Esophagus (tissue), 2 donors: Measurements from ENCODE around the gene EGLN1. TPM values are rescaled to one million over a fixed set of nuclear protein-coding genes. Genes with fewer than 3 reads are reported as not detected.

Experiments
- H3K27ac ChIP-seq, 2 donors: one replicate each; pipeline ENCODE4 v1.5.1; 2013; ENCODE audit warnings: low read depth in 2 of 2, mild to moderate bottlenecking in 2 of 2, inconsistent platforms in 1 of 2, low read length in 1 of 2, moderate library complexity in 1 of 2
- H3K27me3 ChIP-seq, 2 donors: one replicate each; pipeline ENCODE4 v1.6.1; 2013; ENCODE audit warnings: low read length in 2 of 2, control low read depth in 1 of 2, mild to moderate bottlenecking in 1 of 2; ENCODE audit not compliant: insufficient read depth in 2 of 2, control insufficient read depth in 1 of 2
- H3K36me3 ChIP-seq, 2 donors: one replicate each; pipeline ENCODE4 v1.6.1; 2013; ENCODE audit warnings: low read length in 1 of 2; ENCODE audit not compliant: control insufficient read depth in 2 of 2, insufficient read depth in 2 of 2
- H3K4me1 ChIP-seq, 2 donors: one replicate each; pipeline ENCODE4 v1.6.1; 2013; ENCODE audit warnings: low read length in 1 of 2; ENCODE audit not compliant: control insufficient read depth in 2 of 2, insufficient read depth in 2 of 2
- H3K4me3 ChIP-seq, 2 donors: one replicate each; pipeline ENCODE4 v1.5.1; 2013; ENCODE audit warnings: low read length in 2 of 2, mild to moderate bottlenecking in 2 of 2, low read depth in 1 of 2, moderate library complexity in 1 of 2
- H3K9me3 ChIP-seq, 2 donors: one replicate each; pipeline ENCODE4 v1.6.1; 2013; ENCODE audit warnings: mild to moderate bottlenecking in 2 of 2, low read depth in 1 of 2, low read length in 1 of 2, moderate library complexity in 1 of 2; ENCODE audit not compliant: control insufficient read depth in 2 of 2, insufficient read depth in 1 of 2
- WGBS, 2 donors: extraction: QIAGEN DNeasy Blood & Tissue Kit; methylation state at CpG; one replicate each; pipeline ENCODE4 v1.1.7; 2013; 5-methylcytosine and 5-hydroxymethylcytosine counted together
- polyA plus RNA-seq, 2 donors: library from polyadenylated mRNA; stranded (reverse); fragments of 200-250 nt; gene quantifications; one replicate each; pipeline ENCODE4 v1.2.3, GENCODE V29; 2013
- donor health status: healthy with polysubstance abuse.
- donor health status: Bipolar disorder and iron deficiency.

Gene EGLN1
- polyA plus RNA-seq, 2 donors = 8.7 to 12.5 TPM

DNA sequence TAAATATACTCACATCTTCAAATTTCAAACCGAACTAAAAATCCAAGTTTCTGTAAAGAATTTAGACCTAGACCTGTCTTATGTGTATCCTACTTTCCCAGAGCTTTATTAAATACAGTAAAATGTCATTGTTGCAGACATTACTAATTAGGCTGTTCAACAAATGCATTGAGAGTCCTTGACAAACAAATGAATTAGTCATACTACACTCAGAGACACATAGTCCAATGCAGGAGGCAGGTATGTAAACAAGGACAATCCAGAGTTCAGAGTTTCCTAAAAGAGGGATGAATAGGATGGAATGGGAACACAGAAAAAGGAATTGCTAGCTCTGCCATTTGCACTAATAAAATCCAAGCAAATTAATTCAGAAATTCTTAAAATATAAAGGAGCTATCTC is 1.6 kb upstream of the EGLN1 start:
- Histone ChIP-seq H3K27ac (no peak overlapping the region), H3K4me3 (no peak overlapping the region), H3K9me3 (no peaks in the 10 kb centered on the region), H3K36me3 (no peaks in the 10 kb centered on the region), H3K4me1 (no peaks in the 10 kb centered on the region), H3K27me3 (no peaks in the 10 kb centered on the region)
- 71 to 84% methylated on average over 1 of the region's 1 CpG for WGBS, 2 donors

DNA sequence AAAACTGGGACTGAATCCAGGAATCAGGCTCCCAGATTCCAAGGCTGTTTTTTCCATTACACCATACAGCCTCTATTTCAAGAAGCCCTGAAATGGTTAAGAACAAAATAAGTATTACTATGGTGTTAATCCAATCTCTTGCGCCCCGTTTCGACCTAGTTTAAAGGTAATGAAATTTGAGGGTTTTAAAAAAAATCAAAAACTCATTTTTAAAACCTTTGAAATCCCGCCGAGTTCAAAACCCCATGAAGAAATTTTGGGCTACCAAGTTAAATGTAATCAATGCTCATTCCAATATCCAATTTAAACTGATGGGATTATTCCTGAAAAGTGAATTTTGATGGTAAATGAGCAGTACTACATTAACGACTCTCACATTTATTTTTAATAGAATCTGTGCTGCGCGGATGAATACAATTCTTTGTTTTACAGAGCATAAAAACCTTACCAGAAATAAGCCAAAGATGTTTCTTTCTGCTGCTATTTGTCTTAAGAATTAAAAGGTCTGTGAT is 767 bp upstream of the EGLN1 start:
- Histone ChIP-seq H3K27ac (peak overlapping the region; percentile 98 to 100), H3K4me1 (no peaks in the 10 kb centered on the region), H3K9me3 (no peaks in the 10 kb centered on the region), H3K36me3 (no peaks in the 10 kb centered on the region), H3K27me3 (no peaks in the 10 kb centered on the region), H3K4me3 (peak overlapping the region; percentile 77 to 80)
- WGBS, 2 donors = 27 to 28% methylated on average over 8 of the region's 8 CpGs

DNA sequence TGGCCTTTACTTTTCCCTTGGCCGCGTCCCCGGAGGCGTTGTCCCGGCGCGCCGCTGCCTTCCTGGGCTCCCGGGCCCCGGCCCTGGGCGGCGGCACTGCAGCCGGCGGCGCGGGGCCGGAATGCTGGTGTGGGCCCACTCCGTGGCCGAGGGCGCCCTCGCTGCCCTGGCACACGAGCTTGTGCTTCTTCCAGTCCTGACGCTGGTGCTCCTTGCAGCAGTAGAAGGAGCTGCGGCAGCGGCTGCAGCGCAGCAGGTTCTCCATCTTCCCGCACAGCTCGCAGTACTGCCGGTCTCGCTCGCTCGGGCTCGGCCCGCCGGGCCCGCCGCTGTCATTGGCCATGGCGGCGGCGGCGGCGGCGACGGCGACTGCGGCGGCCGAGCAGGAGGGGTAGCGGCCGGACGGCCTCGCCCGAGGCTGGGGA is 529 bp downstream of the EGLN1 start:
- WGBS, 2 donors = 0% methylated on average over 44 to 53 of the region's 53 CpGs
- H3K4me3 ChIP-seq = peak overlapping the region; percentile 77 to 85
- peak overlapping the region; percentile 98 to 100 for H3K27ac ChIP-seq
- no peaks in the 10 kb centered on the region for H3K4me1 ChIP-seq
- no peaks in the 10 kb centered on the region for H3K27me3 ChIP-seq
- no peaks in the 10 kb centered on the region for H3K9me3 ChIP-seq
- no peaks in the 10 kb centered on the region for H3K36me3 ChIP-seq

DNA sequence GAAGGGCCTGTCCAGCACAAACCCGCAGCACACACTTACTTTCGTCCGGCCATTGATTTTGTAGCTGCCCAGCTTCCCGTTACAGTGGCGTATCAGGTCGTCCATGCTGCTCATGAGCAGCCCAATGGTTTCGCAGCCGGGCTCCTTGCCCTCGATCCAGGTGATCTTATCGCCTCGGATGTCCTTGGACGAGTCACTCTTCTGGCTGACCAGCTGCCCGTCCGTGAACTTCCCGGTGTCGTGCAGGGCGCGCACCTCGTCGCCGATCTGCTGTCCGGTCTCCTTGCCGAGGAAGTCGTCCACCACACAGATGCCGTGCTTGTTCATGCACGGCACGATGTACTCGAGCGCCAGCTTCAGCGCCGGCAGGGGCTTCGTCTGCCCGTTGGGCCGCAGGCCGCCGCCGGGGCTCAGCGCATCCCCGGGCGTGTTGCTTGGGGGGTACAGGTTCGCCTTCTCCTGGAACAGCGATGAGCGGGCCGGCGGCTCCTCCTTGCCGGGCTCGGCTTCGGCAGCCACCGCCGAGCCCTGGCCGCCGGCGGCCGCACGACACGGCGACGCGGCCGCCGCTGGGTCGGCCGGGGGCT is 1.0 kb downstream of the EGLN1 start:
- peak overlapping the region; percentile 77 to 85 for H3K4me3 ChIP-seq
- no peaks in the 10 kb centered on the region for H3K9me3 ChIP-seq
- no peaks in the 10 kb centered on the region for H3K4me1 ChIP-seq
- H3K27me3 ChIP-seq = no peaks in the 10 kb centered on the region
- H3K36me3 ChIP-seq = no peaks in the 10 kb centered on the region
- 0% methylated on average over 54 to 63 of the region's 63 CpGs for WGBS, 2 donors
- peak overlapping the region; percentile 98 to 100 for H3K27ac ChIP-seq

DNA sequence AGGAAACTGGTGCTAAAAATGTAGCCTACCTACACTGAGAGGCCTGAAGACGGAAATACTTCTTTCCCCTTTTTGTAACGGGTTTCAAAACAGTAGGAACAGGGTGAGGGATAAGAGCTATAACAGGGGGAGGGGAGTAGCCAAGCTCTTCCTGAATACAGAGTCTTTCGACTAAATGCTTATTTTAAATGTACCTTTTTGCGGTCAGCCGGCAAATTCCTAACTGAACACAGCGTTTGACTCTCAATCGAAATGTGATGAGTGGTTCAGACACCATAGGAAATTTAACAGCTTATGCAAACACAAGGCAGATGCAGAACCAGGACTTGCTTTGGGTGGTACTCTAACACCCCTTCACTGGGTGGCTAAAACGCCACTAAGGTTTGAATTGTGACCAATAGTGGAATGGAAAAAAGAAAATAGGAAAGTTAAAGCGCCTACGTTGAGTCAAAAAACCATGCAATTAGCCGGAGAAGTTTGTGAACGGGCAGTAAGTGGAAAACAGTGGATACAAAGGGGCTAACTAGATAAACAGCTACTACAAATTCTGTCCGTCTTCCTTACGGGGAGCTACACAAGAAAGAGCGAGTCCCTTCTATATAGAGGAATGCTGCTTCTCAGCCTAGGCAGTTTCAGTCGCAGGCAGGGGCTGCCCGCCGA is 1.7 kb downstream of the EGLN1 start:
- H3K36me3 ChIP-seq = no peaks in the 10 kb centered on the region
- H3K9me3 ChIP-seq = no peaks in the 10 kb centered on the region
- H3K4me1 ChIP-seq = no peaks in the 10 kb centered on the region
- WGBS, 2 donors = 1% methylated on average over 18 of the region's 18 CpGs
- H3K4me3 ChIP-seq = peak overlapping the region; percentile 77 to 85
- no peaks in the 10 kb centered on the region for H3K27me3 ChIP-seq
- H3K27ac ChIP-seq = peak overlapping the region; percentile 98 to 100

DNA sequence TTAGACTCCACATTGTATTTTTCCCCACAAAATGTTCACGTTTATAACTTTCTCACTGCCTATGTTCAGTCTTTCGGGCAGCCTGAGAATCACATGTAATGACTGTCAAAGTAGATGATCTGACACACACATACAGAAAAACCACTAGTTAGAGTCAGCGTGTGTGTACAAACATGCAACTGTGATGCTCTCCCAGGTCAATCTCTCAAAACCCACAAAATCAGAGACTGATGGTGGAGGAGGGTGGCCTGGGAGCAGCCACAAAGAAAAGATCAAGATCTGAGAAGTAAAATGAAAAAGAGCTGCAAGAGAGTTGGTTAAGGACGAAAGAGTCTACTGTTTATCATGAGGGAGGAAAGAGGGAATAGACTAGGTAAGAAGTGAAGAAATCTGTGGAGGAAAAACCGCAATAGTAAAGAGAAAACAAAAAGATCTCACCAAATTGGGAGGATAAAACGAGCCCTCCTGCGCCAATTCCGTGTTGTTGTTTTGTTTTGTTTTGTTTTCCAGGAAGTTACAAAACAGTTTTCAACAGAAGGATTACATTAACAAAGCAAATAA is 2.3 kb downstream of the EGLN1 start:
- Histone ChIP-seq H3K27me3 (no peaks in the 10 kb centered on the region), H3K36me3 (no peaks in the 10 kb centered on the region), H3K9me3 (no peaks in the 10 kb centered on the region), H3K4me3 (peak overlapping the region; percentile 77 to 85), H3K4me1 (peaks cover 0 to 2% of the 10 kb centered on the region in 2 donors), H3K27ac (no peak overlapping the region)
- whole genome bisulfite sequencing, 2 donors = 11 to 12% methylated on average over 8 of the region's 8 CpGs

DNA sequence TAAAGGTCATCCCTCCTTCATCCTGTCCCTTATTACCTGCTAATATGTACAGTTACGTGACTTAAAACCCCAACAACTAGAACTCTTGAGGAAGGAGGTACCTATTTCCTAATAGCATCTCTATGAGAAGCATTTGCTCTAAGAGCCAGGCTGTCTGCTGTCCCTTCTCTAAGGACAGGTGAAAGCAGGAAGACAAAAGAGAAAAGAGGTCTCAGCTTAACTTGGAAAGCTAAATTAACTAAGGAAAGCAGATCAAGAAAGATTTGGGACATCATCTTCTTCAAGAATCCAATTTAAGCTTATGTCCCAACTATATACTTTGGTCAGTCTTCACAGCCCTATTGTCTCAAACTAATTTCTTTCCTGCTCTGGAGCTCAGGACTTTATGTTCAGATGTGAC is 2.9 kb downstream of the EGLN1 start:
- Histone ChIP-seq H3K4me1 (peaks cover 0 to 4% of the 10 kb centered on the region in 2 donors), H3K4me3 (peak overlapping the region in 1 of 2 donors; percentile 77)
- 33 to 37% methylated on average over 1 of the region's 1 CpG for WGBS, 2 donors

DNA sequence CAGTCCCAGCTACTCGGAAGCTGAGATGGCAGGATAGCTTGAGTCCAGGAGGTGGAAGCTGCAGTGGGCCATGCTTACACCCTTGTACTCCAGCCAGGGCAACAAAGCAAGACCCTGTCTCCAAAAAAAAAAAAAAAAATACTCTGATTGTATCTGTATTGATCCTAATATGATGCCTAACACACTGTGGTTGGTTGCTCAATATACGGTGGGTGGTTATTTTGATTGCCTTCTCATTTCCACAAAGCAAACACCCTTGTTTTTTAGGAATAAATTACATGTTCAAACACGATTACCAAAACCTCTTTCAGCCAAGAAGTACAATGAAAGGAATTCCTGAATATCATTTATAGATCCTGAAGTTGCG is 3.4 kb downstream of the EGLN1 start:
- WGBS, 2 donors = 35 to 42% methylated on average over 4 of the region's 4 CpGs

More for the DNA sequence above, 2.9 kb downstream of the EGLN1 start:
- Histone ChIP-seq H3K36me3 (no peaks in the 10 kb centered on the region), H3K9me3 (no peaks in the 10 kb centered on the region), H3K27ac (no peak overlapping the region), H3K27me3 (no peaks in the 10 kb centered on the region)

DNA sequence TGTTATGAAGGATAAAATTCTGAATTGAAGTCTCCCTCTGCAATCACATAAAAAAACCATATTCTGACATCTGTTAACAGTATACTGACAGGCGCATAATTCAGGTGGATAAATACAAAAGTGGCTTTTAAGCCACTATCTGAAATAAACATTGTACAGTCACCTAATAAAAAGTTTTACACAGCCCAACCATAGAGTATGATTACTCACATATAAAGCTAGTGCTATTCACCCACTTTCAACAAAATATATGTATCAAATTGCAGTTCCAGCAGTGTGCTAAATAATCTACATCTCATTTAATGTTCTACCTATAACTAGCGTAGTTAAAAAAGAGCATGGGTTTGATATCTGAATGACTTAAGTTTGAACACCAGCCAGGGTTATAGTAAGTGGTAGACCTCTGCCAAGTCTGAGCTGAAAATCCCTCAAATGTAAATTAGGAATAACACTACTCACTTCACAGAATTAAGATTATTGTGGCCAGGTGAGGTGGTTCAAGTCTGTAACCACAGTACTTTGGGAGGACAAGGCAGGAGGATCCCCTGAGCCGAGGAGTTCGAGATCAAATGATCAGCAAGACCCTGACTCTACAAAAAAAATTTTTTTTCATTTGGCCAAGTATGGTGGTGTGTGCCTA is 3.9 kb downstream of the EGLN1 start:
- Histone ChIP-seq H3K4me1 (peaks cover 0 to 4% of the 10 kb centered on the region in 2 donors), H3K4me3 (peak overlapping the region; percentile 14 to 77), H3K27me3 (no peaks in the 10 kb centered on the region), H3K36me3 (no peaks in the 10 kb centered on the region), H3K27ac (no peak overlapping the region), H3K9me3 (no peaks in the 10 kb centered on the region)
- WGBS, 2 donors = 68 to 77% methylated on average over 4 of the region's 4 CpGs

More for the DNA sequence above, 3.4 kb downstream of the EGLN1 start:
- Histone ChIP-seq H3K4me1 (peaks cover 0 to 4% of the 10 kb centered on the region in 2 donors), H3K36me3 (no peaks in the 10 kb centered on the region), H3K9me3 (no peaks in the 10 kb centered on the region), H3K27me3 (no peaks in the 10 kb centered on the region), H3K27ac (no peak overlapping the region), H3K4me3 (peak overlapping the region; percentile 14 to 77)
